Stimulated activated CD8-positive, alpha-beta memory T cell treated with anti-CD3 and anti-CD28 coated beads, Interleukin-2, amount 100 ng/mL, for 48 hours (primary cell): ENCODE data around the gene ATP6V0A1.
"Not testable (repeated sequence)": the region's sequence is repeated elsewhere in the genome, so short reads cannot be mapped to it uniquely, and the experiment has no call there.

ENCODE experiments used
- DNase-seq, 2 donors: peaks; one replicate each; pipeline ENCODE4 v3.0.0-alpha.2; 2020; ENCODE audit warnings: low read depth in 2 of 2

The ATP6V0A1 gene

GRCh38 chr17:42538482-42538881 is 79.8 kb downstream of the ATP6V0A1 start:
- no peak for DNase-seq

- not testable (repeated sequence) for DNase-seq
Measured at GRCh38 chr17:42540558-42540957, 81.9 kb downstream of the ATP6V0A1 start.

DNA sequence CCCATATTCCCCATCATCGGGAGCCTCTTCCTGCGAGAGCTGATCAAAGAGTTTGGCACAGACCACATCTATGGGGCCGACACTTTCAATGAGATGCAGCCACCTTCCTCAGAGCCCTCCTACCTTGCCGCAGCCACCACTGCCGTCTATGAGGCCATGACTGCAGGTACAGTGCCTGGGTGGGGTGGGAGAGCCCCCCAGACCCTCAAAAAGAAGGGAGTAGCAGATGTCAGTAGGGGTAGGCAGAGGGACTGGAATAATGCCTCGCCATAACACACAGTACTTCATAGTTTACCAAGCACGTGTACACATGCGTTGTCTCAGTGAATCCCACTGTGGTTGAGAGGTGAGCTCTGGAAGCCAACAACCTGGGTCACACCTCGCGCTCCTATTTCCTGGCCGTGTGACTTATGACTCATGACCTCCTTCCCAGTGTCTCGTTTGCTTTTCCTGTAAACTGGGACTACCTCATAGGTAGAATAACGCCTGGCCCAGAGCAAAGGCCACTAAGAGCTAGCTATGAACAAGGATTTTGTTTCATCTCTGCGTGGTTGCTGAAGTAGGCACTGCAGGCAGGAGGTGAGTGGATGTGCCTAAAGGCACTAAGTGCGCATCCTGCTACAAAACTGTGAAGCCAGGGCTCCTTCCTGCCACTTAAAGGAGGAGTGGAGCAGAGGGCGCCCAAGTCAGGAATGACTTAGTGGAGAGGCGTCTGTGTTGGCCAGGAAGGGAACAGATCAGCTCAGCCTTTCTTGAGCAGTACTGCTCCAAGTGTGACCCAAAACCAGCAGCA is 82.6 kb downstream of the ATP6V0A1 start:
- no peak for DNase-seq

DNA sequence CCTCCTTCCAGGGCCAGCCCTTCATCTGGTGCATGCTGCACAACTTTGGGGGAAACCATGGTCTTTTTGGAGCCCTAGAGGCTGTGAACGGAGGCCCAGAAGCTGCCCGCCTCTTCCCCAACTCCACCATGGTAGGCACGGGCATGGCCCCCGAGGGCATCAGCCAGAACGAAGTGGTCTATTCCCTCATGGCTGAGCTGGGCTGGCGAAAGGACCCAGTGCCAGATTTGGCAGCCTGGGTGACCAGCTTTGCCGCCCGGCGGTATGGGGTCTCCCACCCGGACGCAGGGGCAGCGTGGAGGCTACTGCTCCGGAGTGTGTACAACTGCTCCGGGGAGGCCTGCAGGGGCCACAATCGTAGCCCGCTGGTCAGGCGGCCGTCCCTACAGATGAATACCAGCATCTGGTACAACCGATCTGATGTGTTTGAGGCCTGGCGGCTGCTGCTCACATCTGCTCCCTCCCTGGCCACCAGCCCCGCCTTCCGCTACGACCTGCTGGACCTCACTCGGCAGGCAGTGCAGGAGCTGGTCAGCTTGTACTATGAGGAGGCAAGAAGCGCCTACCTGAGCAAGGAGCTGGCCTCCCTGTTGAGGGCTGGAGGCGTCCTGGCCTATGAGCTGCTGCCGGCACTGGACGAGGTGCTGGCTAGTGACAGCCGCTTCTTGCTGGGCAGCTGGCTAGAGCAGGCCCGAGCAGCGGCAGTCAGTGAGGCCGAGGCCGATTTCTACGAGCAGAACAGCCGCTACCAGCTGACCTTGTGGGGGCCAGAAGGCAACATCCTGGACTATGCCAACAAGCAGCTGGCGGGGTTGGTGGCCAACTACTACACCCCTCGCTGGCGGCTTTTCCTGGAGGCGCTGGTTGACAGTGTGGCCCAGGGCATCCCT is 84.8 kb downstream of the ATP6V0A1 start:
- no peak for DNase-seq

GRCh38 chr17:42544874-42545283 is 86.2 kb downstream of the ATP6V0A1 start:
- DNase-seq, result no peak

DNA sequence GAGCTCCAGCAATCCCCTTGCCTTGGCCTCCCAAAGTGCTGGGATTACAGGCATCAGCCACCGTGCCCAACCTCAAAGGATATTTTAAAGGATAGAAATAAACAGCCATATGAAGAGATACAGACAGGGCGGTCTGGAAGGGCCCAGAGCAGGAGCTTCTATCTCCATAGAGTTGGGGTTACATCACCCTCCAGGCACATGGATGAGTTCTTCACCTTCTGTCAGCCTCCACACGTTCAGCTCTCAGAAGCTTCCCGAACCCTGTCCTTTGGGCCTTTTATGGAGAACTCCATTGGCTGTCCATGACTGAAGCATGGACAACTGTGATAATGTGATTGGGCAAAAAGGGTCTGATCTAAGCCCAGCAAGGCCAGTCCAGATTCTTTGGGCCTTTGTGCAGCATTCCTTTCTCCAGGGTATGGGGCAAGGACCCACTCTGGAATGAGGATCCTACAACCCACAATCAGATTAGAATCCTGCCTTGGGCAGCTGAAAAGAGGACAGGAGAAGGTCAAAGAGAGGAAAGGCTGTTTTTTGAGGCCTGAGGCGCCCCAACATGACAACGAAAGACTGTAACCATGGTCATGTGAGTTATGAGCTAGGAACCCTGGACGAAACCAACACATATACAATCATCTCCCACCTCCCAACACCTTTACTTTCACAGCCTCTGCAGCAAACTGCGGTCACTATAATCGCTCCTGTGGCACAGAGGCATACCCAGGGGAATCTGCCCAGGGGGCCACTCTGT is 87.3 kb downstream of the ATP6V0A1 start:
- DNase-seq, result not testable (repeated sequence)

- no peak for DNase-seq
Measured at GRCh38 chr17:42547001-42547461, 88.4 kb downstream of the ATP6V0A1 start.

DNA sequence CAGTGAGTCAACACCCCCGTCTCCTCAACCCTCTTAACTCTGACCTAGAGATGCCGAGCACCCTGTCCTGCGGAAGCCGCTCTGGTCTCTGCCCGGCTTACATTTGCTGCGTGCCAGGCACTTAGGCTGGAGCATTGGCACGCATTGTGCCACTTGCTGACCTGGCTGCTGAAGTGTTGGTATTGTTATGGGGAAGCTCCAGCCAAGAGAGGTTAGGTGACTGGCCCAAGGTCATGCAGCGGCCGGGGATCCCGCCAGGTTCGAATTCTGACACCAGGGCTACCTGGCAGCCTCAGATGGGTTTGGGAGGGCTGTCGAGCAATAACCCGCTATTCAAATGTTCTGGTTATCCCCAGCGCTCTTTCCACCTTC is 89.0 kb downstream of the ATP6V0A1 start:
- DNase-seq, result no peak

DNA sequence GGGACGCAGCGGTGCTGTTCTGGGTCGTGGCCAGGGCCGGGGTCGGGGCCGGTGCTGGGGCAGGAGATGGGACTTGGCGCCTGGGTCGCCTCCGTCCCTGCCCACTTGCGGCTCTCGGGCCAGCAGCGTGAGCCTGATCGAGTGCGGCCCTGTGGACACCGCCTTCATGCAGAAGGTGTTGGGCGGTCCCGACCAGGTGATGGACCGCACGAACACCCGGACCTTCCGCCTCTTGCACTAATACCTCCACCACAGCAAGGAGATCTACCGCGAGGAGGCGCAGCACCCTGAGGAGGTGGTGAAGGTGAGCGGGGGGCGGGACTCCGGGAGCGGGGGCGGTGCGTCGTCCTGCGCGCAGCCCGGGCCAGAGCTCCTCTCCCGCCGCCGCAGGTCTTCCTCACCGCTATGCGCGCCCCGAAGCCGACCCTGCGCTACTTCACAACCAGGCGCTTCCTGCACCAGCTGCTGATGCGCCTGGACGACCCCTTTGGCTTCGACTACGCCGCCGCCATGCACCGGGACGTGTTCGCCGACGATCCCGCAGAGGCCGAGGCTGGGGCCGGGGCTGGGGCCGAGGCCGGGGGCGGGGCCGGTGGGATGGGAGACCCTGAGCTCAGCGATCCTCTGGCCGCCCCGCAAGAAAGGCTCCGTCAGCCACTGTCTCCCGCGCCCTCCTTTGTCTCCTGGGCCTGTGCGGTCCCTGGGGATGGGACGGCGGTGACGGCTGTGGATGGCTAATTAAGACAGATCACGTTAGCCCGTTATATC is 89.6 kb downstream of the ATP6V0A1 start:
- DNase-seq, result peak; percentile 73 to 77

- DNase-seq, result no peak
Measured at GRCh38 chr17:42548993-42549755, 90.5 kb downstream of the ATP6V0A1 start.

DNA sequence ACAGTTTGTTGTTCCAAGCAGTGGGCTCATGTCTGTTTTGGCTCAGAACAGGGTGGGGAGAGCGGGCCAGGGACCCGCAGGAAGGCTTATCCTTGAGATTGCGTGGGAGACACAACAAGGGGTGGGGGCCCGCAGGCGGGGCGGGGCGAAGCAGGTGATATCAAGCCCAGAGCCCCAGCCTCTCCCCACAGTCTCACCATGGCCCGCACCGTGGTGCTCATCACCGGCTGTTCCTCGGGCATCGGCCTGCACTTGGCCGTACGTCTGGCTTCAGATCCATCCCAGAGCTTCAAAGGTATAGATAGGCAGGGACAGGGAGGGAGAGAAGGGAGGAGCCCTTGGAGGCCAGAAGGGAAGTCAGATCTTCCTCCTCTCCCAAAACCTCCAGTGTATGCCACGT is 94.1 kb downstream of the ATP6V0A1 start, which contains the start of gene HSD17B1:
HSD17B1 (plus strand) TSS at position 188 of the 400 bp plus-strand sequence; CDS start at position 199, 11 bp downstream.
- not testable (repeated sequence) for DNase-seq

DNA sequence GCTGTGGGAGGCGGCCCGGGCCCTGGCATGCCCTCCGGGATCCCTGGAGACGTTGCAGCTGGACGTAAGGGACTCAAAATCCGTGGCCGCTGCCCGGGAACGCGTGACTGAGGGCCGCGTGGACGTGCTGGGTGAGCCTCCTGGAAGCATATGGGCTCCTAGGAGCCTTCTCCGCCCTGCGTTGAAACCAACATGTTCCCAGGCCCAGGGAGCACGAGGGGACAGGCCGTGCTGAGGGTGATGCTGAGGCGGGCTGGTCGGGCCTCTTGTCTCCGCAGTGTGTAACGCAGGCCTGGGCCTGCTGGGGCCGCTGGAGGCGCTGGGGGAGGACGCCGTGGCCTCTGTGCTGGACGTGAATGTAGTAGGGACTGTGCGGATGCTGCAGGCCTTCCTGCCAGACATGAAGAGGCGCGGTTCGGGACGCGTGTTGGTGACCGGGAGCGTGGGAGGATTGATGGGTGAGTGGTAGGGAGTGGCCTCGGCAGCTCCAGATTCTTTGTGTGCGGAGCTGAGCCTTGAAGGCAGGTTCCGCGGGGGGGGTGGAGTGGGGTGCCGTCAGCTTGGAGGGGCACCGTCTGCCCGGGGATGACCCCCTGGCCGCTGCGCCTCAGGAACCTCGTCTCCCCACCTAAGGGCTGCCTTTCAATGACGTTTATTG is 94.6 kb downstream of the ATP6V0A1 start:
- no peak for DNase-seq

GRCh38 chr17:42553866-42554249 is 95.2 kb downstream of the ATP6V0A1 start:
- no peak for DNase-seq

GRCh38 chr17:42554250-42555121 is 95.8 kb downstream of the ATP6V0A1 start:
- peak; percentile 81 for DNase-seq

GRCh38 chr17:42555122-42555622 is 96.5 kb downstream of the ATP6V0A1 start:
- DNase-seq, result no peak

GRCh38 chr17:42555961-42556617 is 97.4 kb downstream of the ATP6V0A1 start:
- not testable (repeated sequence) for DNase-seq

DNA sequence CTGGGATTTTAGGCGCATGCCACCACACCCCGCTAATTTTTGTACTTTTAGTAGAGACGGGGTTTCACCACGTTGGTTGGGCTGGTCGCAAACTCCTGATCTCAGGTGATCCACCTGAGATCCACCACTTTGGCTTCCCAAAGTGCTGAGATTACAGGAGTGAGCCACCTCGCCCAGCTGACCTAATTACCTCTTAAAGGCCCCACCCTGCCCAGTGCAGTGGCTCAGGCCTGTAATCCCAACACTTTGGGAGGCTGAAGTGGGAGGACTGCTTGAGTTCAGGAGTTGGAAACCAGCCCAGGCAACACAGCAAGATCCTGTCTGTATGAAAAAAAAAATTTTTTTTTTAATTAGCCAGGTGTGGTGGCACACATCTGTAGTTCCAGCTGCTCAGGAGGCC is 100.4 kb downstream of the ATP6V0A1 start:
- no peak for DNase-seq

GRCh38 chr17:42560246-42560645 is 101.6 kb downstream of the ATP6V0A1 start:
- no peak for DNase-seq
